GM18498 (cell line): Measurements from ENCODE around the gene CNEP1R1.

Source experiments
- ATAC-seq: cut with Tn5 transposase; IDR thresholded peaks from one replicate; pipeline ENCODE4 v1.9.1; 2021; ENCODE audit warnings: mild to moderate bottlenecking, moderate library complexity; ENCODE audit not compliant: unreplicated experiment

CNEP1R1 gene

GRCh38 chr16:50015631-50016030 lies 9.4 kb upstream of the CNEP1R1 start:
- no peak for ATAC-seq

- no peak for ATAC-seq
These were observed 7.5 kb upstream of the CNEP1R1 start for GRCh38 chr16:50017553-50017952.

GRCh38 chr16:50021544-50021943 lies 3.5 kb upstream of the CNEP1R1 start:
- no peak for ATAC-seq

GRCh38 chr16:50023641-50024040 lies 1.4 kb upstream of the CNEP1R1 start:
- no peak for ATAC-seq

- no peak for ATAC-seq
These were observed 818 bp upstream of the CNEP1R1 start for GRCh38 chr16:50024207-50024606.

- peak; percentile 14 for ATAC-seq
These were observed 509 bp downstream of the CNEP1R1 start for GRCh38 chr16:50025537-50025931.

GRCh38 chr16:50027829-50028228 lies 2.8 kb downstream of the CNEP1R1 start:
- no peak for ATAC-seq

- no peak for ATAC-seq
These were observed 10.5 kb downstream of the CNEP1R1 start for GRCh38 chr16:50035468-50035992.

- no peak for ATAC-seq
These were observed 11.4 kb downstream of the CNEP1R1 start for GRCh38 chr16:50036426-50036825.

GRCh38 chr16:50037662-50038220 lies 12.7 kb downstream of the CNEP1R1 start:
- ATAC-seq = no peak

- no peak for ATAC-seq
These were observed 13.3 kb downstream of the CNEP1R1 start for GRCh38 chr16:50038286-50038685.

- no peak for ATAC-seq
These were observed 13.9 kb downstream of the CNEP1R1 start for GRCh38 chr16:50038756-50039529.

GRCh38 chr16:50040018-50040417 lies 15.0 kb downstream of the CNEP1R1 start:
- no peak for ATAC-seq

GRCh38 chr16:50040710-50041109 lies 15.7 kb downstream of the CNEP1R1 start:
- no peak for ATAC-seq

- no peak for ATAC-seq
These were observed 18.3 kb downstream of the CNEP1R1 start for GRCh38 chr16:50043358-50043757.

- ATAC-seq = no peak
These were observed 20.4 kb downstream of the CNEP1R1 start for GRCh38 chr16:50045412-50045811.

- ATAC-seq = no peak
These were observed 21.8 kb downstream of the CNEP1R1 start for GRCh38 chr16:50046853-50047252.

GRCh38 chr16:50047864-50048263 lies 22.8 kb downstream of the CNEP1R1 start:
- ATAC-seq = no peak

- no peak for ATAC-seq
These were observed 25.8 kb downstream of the CNEP1R1 start for GRCh38 chr16:50050802-50051201.

GRCh38 chr16:50056226-50056625 lies 31.2 kb downstream of the CNEP1R1 start:
- no peak for ATAC-seq

- ATAC-seq = no peak
These were observed 33.2 kb downstream of the CNEP1R1 start for GRCh38 chr16:50058091-50058771.

- no peak for ATAC-seq
These were observed 34.1 kb downstream of the CNEP1R1 start for GRCh38 chr16:50059111-50059510.
